Suprapubic skin (tissue), 4 donors: ENCODE results near the gene WDR37. TPM values are rescaled to one million over a fixed set of nuclear protein-coding genes. Genes with fewer than 3 reads are reported as not detected.

Experiments
- DNase-seq, 2 donors: peaks; one replicate each; pipeline ENCODE4 v3.0.0-alpha.2; 2019; ENCODE audit warnings: low spot score in 2 of 2
- H3K27ac ChIP-seq: fragments of 200-600 bp; sonication (generic); one replicate; pipeline ENCODE4 v1.5.1; 2019
- H3K27me3 ChIP-seq: fragments of 200-600 bp; sonication (generic); one replicate; pipeline ENCODE4 v1.5.1; 2019
- H3K36me3 ChIP-seq: fragments of 200-600 bp; sonication (generic); one replicate; pipeline ENCODE4 v1.5.1; 2019
- H3K4me1 ChIP-seq: fragments of 200-600 bp; sonication (generic); one replicate; pipeline ENCODE4 v1.5.1; 2019
- H3K4me3 ChIP-seq: fragments of 200-600 bp; sonication (generic); one replicate; pipeline ENCODE4 v1.5.1; 2019; ENCODE audit warnings: mild to moderate bottlenecking
- H3K9me3 ChIP-seq: fragments of 200-600 bp; sonication (generic); one replicate; pipeline ENCODE4 v1.5.1; 2019
- CTCF ChIP-seq, 2 donors: fragments of 200-600 bp in 1 of 2; fragments of 450-650 bp in 1 of 2; sonication (generic) in 1 of 2; IDR thresholded peaks; one replicate each; pipeline ENCODE4 v1.5.1; 2016 to 2019; ENCODE audit warnings: antibody characterized with exemption in 2 of 2, mild to moderate bottlenecking in 1 of 2, moderate library complexity in 1 of 2
- EP300 ChIP-seq: sonication (generic); formaldehyde crosslinking; IDR thresholded peaks from one replicate; pipeline ENCODE4 v1.6.1; 2017; ENCODE audit warnings: antibody characterized with exemption
- POLR2A ChIP-seq, 2 donors: fragments of 450-650 bp; IDR thresholded peaks; one replicate each; pipeline ENCODE4 v1.6.1; 2017; ENCODE audit warnings: antibody characterized with exemption in 2 of 2, mild to moderate bottlenecking in 2 of 2, moderate library complexity in 2 of 2
- POLR2AphosphoS5 ChIP-seq, 3 donors: sonication (generic); formaldehyde crosslinking; IDR thresholded peaks; one replicate each; pipeline ENCODE4 v1.6.1; 2017; ENCODE audit warnings: antibody characterized with exemption in 3 of 3
- WGBS: methylation state at CpG from one replicate; pipeline ENCODE4 v1.1.5; 2018; 5-methylcytosine and 5-hydroxymethylcytosine counted together
- total RNA-seq, 4 donors: library from RNA; depleted of rRNA; stranded (reverse); fragments of >200 nt; gene quantifications; one replicate each; pipeline ENCODE4 v1.1.0, GENCODE V29; 2016

The WDR37 gene
- total RNA-seq, 4 donors from 2014 or later: 13.1 to 32.7 (median 18.4) TPM

DNA sequence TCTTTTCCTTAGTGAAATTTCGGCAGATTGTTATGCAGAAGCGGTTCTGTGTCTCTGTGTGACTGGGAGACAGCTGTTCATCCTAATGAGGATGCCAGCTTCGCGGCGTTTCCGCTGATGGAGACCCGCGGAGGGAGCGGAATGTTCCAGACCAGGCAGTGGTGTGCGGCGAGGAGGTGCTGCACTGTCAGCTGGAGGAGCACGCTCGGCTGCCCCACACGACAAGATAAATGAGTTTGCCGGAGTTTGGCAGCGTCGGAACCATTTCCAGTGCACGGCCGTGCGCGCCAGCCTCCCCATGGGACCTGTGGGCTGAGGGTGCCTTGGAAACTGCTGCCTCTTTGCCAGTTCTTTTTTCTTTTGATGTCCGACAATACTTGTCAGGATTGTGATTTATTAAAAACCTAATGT lies 64.6 kb downstream of the WDR37 start:
- no peak for TF ChIP-seq CTCF (IDR thresholded peaks at IDR 0.05)
- no peak for TF ChIP-seq POLR2A (IDR thresholded peaks at IDR 0.05)
- no peak for TF ChIP-seq EP300
- TF ChIP-seq POLR2AphosphoS5 (IDR thresholded peaks at IDR 0.05): no peak
- Histone ChIP-seq H3K27ac (no peak overlapping the region), H3K36me3 (peaks cover 90% of the 10 kb centered on the region), H3K9me3 (no peaks in the 10 kb centered on the region), H3K27me3 (no peaks in the 10 kb centered on the region), H3K4me3 (no peak overlapping the region), H3K4me1 (no peaks in the 10 kb centered on the region)
- WGBS: 83% methylated on average over 20 of the region's 22 CpGs
- peak in 1 of 2 donors; percentile 55 for DNase-seq

DNA sequence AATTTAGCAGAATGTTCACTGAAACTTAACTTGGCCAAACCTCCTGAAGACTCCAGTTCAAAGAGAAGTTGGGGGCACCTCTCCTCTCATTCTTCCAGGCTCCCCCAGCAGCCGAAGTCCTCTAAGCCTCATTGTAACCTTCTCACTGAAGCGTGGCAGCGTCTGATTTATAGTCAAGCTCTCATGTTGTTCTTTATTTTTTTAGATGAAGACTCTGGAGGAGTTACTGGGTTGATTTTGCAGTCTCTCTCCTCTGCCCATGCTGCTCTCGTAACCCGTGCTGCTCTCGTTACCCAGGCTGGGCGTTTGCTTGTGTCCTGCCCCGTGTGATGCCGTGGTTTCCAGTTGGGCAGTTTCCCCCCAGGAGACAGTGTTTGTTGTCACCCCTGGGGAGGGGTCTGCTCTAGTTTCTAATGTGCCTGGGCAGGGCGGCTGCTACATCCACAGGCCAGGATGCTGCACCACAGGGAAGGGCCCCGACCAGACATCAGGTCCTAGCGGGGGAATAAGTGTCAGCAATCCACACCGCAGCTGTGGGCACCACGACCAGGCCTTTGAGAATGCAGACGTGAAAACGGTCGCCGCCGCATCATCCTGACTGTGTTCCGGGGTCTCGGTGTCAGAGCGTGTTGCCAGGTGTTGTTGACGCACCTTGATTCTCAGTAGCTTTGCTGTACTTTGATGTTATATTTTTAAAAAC lies 65.2 kb downstream of the WDR37 start:
- DNase-seq: peak in 1 of 2 donors; percentile 77
- no peaks in the 10 kb centered on the region for H3K9me3 ChIP-seq
- H3K4me1 ChIP-seq: no peaks in the 10 kb centered on the region
- H3K4me3 ChIP-seq: no peak overlapping the region
- H3K36me3 ChIP-seq: peaks cover 88% of the 10 kb centered on the region
- WGBS: 94% methylated on average over 18 of the region's 23 CpGs
- no peak for TF ChIP-seq EP300
- TF ChIP-seq POLR2A (IDR thresholded peaks at IDR 0.05): no peak
- TF ChIP-seq CTCF (IDR thresholded peaks at IDR 0.05): no peak
- H3K27me3 ChIP-seq: no peaks in the 10 kb centered on the region
- H3K27ac ChIP-seq: no peak overlapping the region

GRCh38 chr10:1122349-1122748 lies 66.2 kb downstream of the WDR37 start:
- 67% methylated on average over 5 of the region's 6 CpGs for WGBS
- no peaks in the 10 kb centered on the region for H3K27me3 ChIP-seq
- TF ChIP-seq CTCF (IDR thresholded peaks at IDR 0.05): no peak
- no peak for TF ChIP-seq POLR2AphosphoS5 (IDR thresholded peaks at IDR 0.05)
- TF ChIP-seq EP300: no peak
- no peak for TF ChIP-seq POLR2A (IDR thresholded peaks at IDR 0.05)
- no peak overlapping the region for H3K27ac ChIP-seq
- peaks cover 83% of the 10 kb centered on the region for H3K36me3 ChIP-seq
- no peaks in the 10 kb centered on the region for H3K4me1 ChIP-seq
- no peaks in the 10 kb centered on the region for H3K9me3 ChIP-seq
- H3K4me3 ChIP-seq: no peak overlapping the region
- DNase-seq: no peak

GRCh38 chr10:1123198-1123597 lies 67.0 kb downstream of the WDR37 start:
- Histone ChIP-seq H3K27ac (no peak overlapping the region), H3K36me3 (peaks cover 84% of the 10 kb centered on the region), H3K27me3 (no peaks in the 10 kb centered on the region), H3K4me1 (no peaks in the 10 kb centered on the region), H3K4me3 (no peak overlapping the region), H3K9me3 (no peaks in the 10 kb centered on the region)
- 87% methylated on average over 5 of the region's 5 CpGs for WGBS
- TF ChIP-seq CTCF (IDR thresholded peaks at IDR 0.05) (no peak), POLR2A (IDR thresholded peaks at IDR 0.05) (no peak), EP300 (no peak), POLR2AphosphoS5 (IDR thresholded peaks at IDR 0.05) (no peak)
- DNase-seq: no peak

DNA sequence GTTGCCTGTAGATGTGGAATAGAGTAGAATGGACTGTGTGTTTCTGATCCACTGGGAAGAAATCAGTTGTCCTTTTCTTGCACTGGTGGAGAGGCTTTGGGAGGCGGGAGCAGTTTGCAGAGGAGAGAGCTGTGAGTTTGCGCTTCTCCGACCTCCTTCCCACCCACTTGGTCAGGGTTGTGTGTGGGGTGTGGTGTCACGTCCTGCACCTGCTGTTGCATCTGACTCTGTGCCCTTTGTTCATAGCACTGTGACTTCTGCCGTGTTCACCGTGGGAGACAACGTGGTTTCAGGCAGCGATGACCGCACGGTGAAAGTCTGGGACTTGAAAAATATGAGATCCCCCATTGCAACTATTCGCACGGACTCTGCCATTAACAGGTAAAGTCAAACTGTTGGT lies 67.8 kb downstream of the WDR37 start:
- peak in 1 of 2 donors; percentile 50 for DNase-seq
- TF ChIP-seq EP300: no peak
- TF ChIP-seq POLR2AphosphoS5 (IDR thresholded peaks at IDR 0.05): no peak
- no peak for TF ChIP-seq CTCF (IDR thresholded peaks at IDR 0.05)
- no peak for TF ChIP-seq POLR2A (IDR thresholded peaks at IDR 0.05)
- no peaks in the 10 kb centered on the region for H3K9me3 ChIP-seq
- WGBS: 96% methylated on average over 12 of the region's 12 CpGs
- H3K4me3 ChIP-seq: no peak overlapping the region
- no peaks in the 10 kb centered on the region for H3K4me1 ChIP-seq
- H3K27ac ChIP-seq: no peak overlapping the region
- H3K36me3 ChIP-seq: peaks cover 84% of the 10 kb centered on the region
- H3K27me3 ChIP-seq: no peaks in the 10 kb centered on the region
